CD4-positive, CD25-positive, alpha-beta regulatory T cell (primary cell): ENCODE data around the gene MTF1. TPM values are rescaled to one million over a fixed set of nuclear protein-coding genes. Genes with fewer than 3 reads are reported as not detected.
A peak's percentile ranks its signal among the peaks of the same experiment; 100 is the strongest.

ENCODE experiments used
- ATAC-seq, 2 donors: fragments of 150-1000 bp; cut with Tn5 transposase; one replicate each; pipeline ENCODE4 v1.10.0; 2021; ENCODE audit warnings: low read depth in 2 of 2, moderate number of reproducible peaks in 2 of 2, moderate library complexity in 1 of 2
- DNase-seq, 3 donors: peaks; one replicate each; pipeline versions ENCODE4 v3.0.0 to v3.0.0-alpha.2; 2012 to 2022; ENCODE audit warnings: mixed read lengths in 1 of 3
- H3K27ac ChIP-seq: one replicate; pipeline ENCODE4 v1.7.0; 2013; ENCODE audit warnings: mild to moderate bottlenecking, low read length; ENCODE audit not compliant: insufficient read depth, poor library complexity, severe bottlenecking
- H3K27me3 ChIP-seq: one replicate; pipeline ENCODE4 v1.7.0; 2013; ENCODE audit warnings: low read length; ENCODE audit not compliant: control insufficient read depth, insufficient read depth
- H3K36me3 ChIP-seq: one replicate; pipeline ENCODE4 v1.7.0; 2013; ENCODE audit warnings: mild to moderate bottlenecking, low read length, moderate library complexity; ENCODE audit not compliant: control insufficient read depth, insufficient read depth
- H3K4me1 ChIP-seq: 2 replicates; pipeline ENCODE4 v1.7.0; 2013; ENCODE audit warnings: mild to moderate bottlenecking, low read length; ENCODE audit not compliant: insufficient read depth, control insufficient read depth, poor library complexity, severe bottlenecking
- H3K4me3 ChIP-seq: one replicate; pipeline ENCODE4 v1.7.0; 2013; ENCODE audit warnings: low read depth, mild to moderate bottlenecking, low read length, moderate library complexity
- H3K9me3 ChIP-seq, 2 experiments: 1 replicate in 1 of 2; 2 replicates in 1 of 2; pipeline ENCODE4 v1.7.0; 2013; ENCODE audit warnings: low read length in 2 of 2, mild to moderate bottlenecking in 1 of 2, moderate library complexity in 1 of 2; ENCODE audit not compliant: control insufficient read depth in 2 of 2
- H3K27ac Mint-ChIP-seq, 3 donors: one replicate each; pipeline ENCODE4 v1.8.0; 2020 to 2022; ENCODE audit warnings: mild to moderate bottlenecking in 3 of 3, mixed read lengths in 3 of 3, moderate library complexity in 2 of 3
- H3K27me3 Mint-ChIP-seq: one replicate; pipeline ENCODE4 v1.8.0; 2022; ENCODE audit warnings: mild to moderate bottlenecking, mixed read lengths
- H3K36me3 Mint-ChIP-seq: one replicate; pipeline ENCODE4 v1.8.0; 2020; ENCODE audit warnings: mixed read lengths
- H3K4me1 Mint-ChIP-seq, 4 donors: one replicate each; pipeline ENCODE4 v1.8.0; 2020 to 2022; ENCODE audit warnings: mixed read lengths in 4 of 4, mild to moderate bottlenecking in 1 of 4
- H3K4me3 Mint-ChIP-seq, 4 donors: one replicate each; pipeline ENCODE4 v1.8.0; 2020 to 2022; ENCODE audit warnings: mild to moderate bottlenecking in 4 of 4, mixed read lengths in 4 of 4, moderate library complexity in 3 of 4
- H3K9me3 Mint-ChIP-seq, 7 donors: one replicate each; pipeline ENCODE4 v1.8.0; 2020 to 2022; ENCODE audit warnings: mixed read lengths in 7 of 7, mild to moderate bottlenecking in 3 of 7, moderate library complexity in 2 of 7
- polyA plus RNA-seq, 4 donors: library from polyadenylated mRNA; unstranded; fragments of 300-500 nt; fragmentation: Illumina TruSeq; gene quantifications; one replicate each; pipeline ENCODE4 v1.2.3, GENCODE V29; 2021
- total RNA-seq: library from RNA; stranded (reverse); gene quantifications from one replicate; pipeline ENCODE4 v1.2.3, GENCODE V29; 2022

Gene MTF1
- total and polyA plus RNA-seq, 5 donors from 2014 or later = 16.3 to 34.1 (median 18.8) TPM

DNA sequence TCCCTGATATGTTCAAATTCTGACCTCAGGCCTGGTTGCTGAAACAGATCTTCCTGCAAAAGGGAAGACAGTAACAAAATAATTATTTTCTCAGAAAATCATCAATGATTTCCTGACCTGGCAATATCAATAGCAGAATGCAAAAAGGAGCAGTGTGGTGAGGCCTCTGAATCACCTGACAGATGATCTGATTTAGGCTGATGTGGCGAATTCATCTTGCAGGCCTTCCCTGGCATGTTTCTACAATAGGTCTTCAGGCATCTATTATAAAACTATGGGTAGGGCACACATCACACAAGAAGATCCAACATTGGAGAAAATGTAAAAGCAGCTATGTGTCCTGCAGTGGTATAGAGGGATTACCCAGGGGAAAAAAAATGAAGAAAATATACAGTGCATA, 7.1 kb upstream of the MTF1 start:
- Histone ChIP-seq H3K36me3 (peaks cover 51% of the 10 kb centered on the region), H3K27me3 (no peaks in the 10 kb centered on the region), H3K27ac (no peak overlapping the region), H3K4me1 (no peaks in the 10 kb centered on the region), H3K4me3 (no peak overlapping the region), H3K9me3 (no peaks in the 10 kb centered on the region)
- DNase-seq = no peak
- Mint-ChIP-seq H3K27ac (no peak overlapping the region), H3K9me3 (no peaks in the 10 kb centered on the region), H3K27me3 (no peaks in the 10 kb centered on the region), H3K4me3 (no peak overlapping the region), H3K4me1 (peaks cover 0 to 4% (median 0%) of the 10 kb centered on the region in 4 donors), H3K36me3 (peaks cover 42% of the 10 kb centered on the region)
- no peak for ATAC-seq

- Mint-ChIP-seq H3K9me3 (no peaks in the 10 kb centered on the region), H3K4me3 (peak overlapping the region in 1 of 4 donors; percentile 48), H3K27me3 (no peaks in the 10 kb centered on the region), H3K27ac (peak overlapping the region in 2 of 3 donors; percentile 3 to 70), H3K4me1 (peaks cover 0 to 4% (median 0%) of the 10 kb centered on the region in 4 donors), H3K36me3 (peaks cover 40% of the 10 kb centered on the region)
- Histone ChIP-seq H3K27ac (no peak overlapping the region), H3K4me3 (no peak overlapping the region), H3K4me1 (peaks cover under 1% of the 10 kb centered on the region), H3K9me3 (no peaks in the 10 kb centered on the region), H3K36me3 (peaks cover 49% of the 10 kb centered on the region), H3K27me3 (no peaks in the 10 kb centered on the region)
- DNase-seq = no peak
- ATAC-seq = no peak
Observed at GRCh38 chr1:37865348-37866120, 6.1 kb upstream of the MTF1 start.

DNA sequence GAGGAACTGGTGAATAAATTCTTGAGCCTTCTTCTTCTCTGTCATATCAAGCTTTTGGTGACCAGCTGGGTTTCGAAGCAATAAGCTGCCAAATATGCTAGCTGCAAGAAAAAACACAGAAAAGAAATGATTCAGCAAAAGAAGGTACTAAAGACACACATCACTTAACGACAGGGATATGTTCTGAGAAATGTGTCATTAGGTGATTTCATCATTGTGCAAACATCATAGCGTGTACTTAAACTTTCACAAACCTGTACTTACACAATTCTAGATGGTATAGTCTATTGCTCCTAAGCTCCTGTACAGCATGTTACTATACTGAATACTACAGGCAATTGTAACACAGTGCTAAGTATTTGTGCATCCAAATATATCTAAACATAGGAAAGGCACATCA, 2.9 kb upstream of the MTF1 start:
- no peaks in the 10 kb centered on the region for H3K9me3 Mint-ChIP-seq
- H3K27ac Mint-ChIP-seq = no peak overlapping the region
- Histone ChIP-seq H3K4me1 (peaks cover 22% of the 10 kb centered on the region), H3K9me3 (no peaks in the 10 kb centered on the region), H3K27ac (no peak overlapping the region), H3K36me3 (peaks cover 32% of the 10 kb centered on the region), H3K4me3 (no peak overlapping the region), H3K27me3 (no peaks in the 10 kb centered on the region)
- no peak for ATAC-seq
- peaks cover 4 to 24% (median 12%) of the 10 kb centered on the region in 4 donors for H3K4me1 Mint-ChIP-seq
- H3K4me3 Mint-ChIP-seq = peak overlapping the region in 2 of 4 donors; percentile 72 to 77
- DNase-seq = peak in 1 of 3 donors; percentile 13
- no peaks in the 10 kb centered on the region for H3K27me3 Mint-ChIP-seq
- H3K36me3 Mint-ChIP-seq = peaks cover 27% of the 10 kb centered on the region

GRCh38 chr1:37861151-37861550, 1.8 kb upstream of the MTF1 start:
- H3K36me3 Mint-ChIP-seq = peaks cover 30% of the 10 kb centered on the region
- peak overlapping the region in 3 of 4 donors; percentile 16 to 99 (median 96) for H3K4me3 Mint-ChIP-seq

GRCh38 chr1:37860346-37860666, 914 bp upstream of the MTF1 start:
- Histone ChIP-seq H3K36me3 (peaks cover 27% of the 10 kb centered on the region), H3K4me3 (peak overlapping the region; percentile 88), H3K27me3 (no peaks in the 10 kb centered on the region), H3K27ac (peak overlapping the region; percentile 86), H3K4me1 (peaks cover 24% of the 10 kb centered on the region), H3K9me3 (no peaks in the 10 kb centered on the region)
- peak overlapping the region; percentile 92 to 99 (median 98) for H3K4me3 Mint-ChIP-seq
- no peak for DNase-seq
- peaks cover 4 to 39% (median 14%) of the 10 kb centered on the region in 4 donors for H3K4me1 Mint-ChIP-seq
- no peak for ATAC-seq
- H3K27ac Mint-ChIP-seq = peak overlapping the region; percentile 93 to 96 (median 95)
- H3K36me3 Mint-ChIP-seq = peaks cover 29% of the 10 kb centered on the region
- H3K27me3 Mint-ChIP-seq = no peaks in the 10 kb centered on the region
- no peaks in the 10 kb centered on the region for H3K9me3 Mint-ChIP-seq

More at GRCh38 chr1:37861151-37861550, 1.8 kb upstream of the MTF1 start:
- Histone ChIP-seq H3K27me3 (no peaks in the 10 kb centered on the region), H3K9me3 (no peaks in the 10 kb centered on the region), H3K4me3 (no peak overlapping the region), H3K4me1 (peaks cover 22% of the 10 kb centered on the region), H3K27ac (no peak overlapping the region), H3K36me3 (peaks cover 35% of the 10 kb centered on the region)
- no peak for ATAC-seq
- no peak for DNase-seq
- Mint-ChIP-seq H3K4me1 (peaks cover 4 to 34% (median 14%) of the 10 kb centered on the region in 4 donors), H3K9me3 (no peaks in the 10 kb centered on the region), H3K27me3 (no peaks in the 10 kb centered on the region), H3K27ac (peak overlapping the region in 1 of 3 donors; percentile 93)

- H3K27ac Mint-ChIP-seq = peak overlapping the region; percentile 80 to 96 (median 93)
- Histone ChIP-seq H3K4me1 (peaks cover 28% of the 10 kb centered on the region), H3K9me3 (no peaks in the 10 kb centered on the region), H3K27ac (peak overlapping the region; percentile 86), H3K36me3 (peaks cover 24% of the 10 kb centered on the region), H3K27me3 (no peaks in the 10 kb centered on the region), H3K4me3 (peak overlapping the region; percentile 88)
- ATAC-seq (no peak), DNase-seq (no peak)
- H3K9me3 Mint-ChIP-seq = no peaks in the 10 kb centered on the region
- peak overlapping the region; percentile 92 to 99 (median 98) for H3K4me3 Mint-ChIP-seq
- H3K27me3 Mint-ChIP-seq = no peaks in the 10 kb centered on the region
- peaks cover 29% of the 10 kb centered on the region for H3K36me3 Mint-ChIP-seq
- H3K4me1 Mint-ChIP-seq = peaks cover 5 to 52% (median 22%) of the 10 kb centered on the region in 4 donors
Observed at GRCh38 chr1:37858931-37859506, 373 bp downstream of the MTF1 start.

DNA sequence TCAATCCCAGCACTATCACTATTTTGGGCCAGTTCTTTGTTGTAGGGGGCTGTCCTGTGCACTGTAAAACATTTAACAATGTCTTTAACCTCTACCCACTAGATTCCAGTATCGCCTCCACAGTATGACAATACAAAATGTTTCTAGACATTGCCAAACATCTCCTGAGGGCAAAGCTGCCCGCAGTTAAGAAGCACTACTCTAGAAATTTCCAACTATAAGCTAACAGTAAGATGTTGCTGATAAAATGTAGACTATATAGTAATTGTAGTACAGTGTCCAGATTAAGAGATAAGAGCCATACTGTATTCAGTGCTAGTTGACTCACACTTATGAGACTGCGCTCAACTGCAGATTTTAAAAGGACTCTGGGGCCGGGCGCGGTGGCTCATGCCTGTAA, 5.0 kb downstream of the MTF1 start:
- Mint-ChIP-seq H3K9me3 (no peaks in the 10 kb centered on the region), H3K4me3 (peak overlapping the region in 1 of 4 donors; percentile 77), H3K36me3 (peaks cover 25% of the 10 kb centered on the region), H3K27me3 (no peaks in the 10 kb centered on the region), H3K4me1 (peaks cover 5 to 53% (median 33%) of the 10 kb centered on the region in 4 donors), H3K27ac (no peak overlapping the region)
- H3K4me1 ChIP-seq = peaks cover 48% of the 10 kb centered on the region
- H3K4me3 ChIP-seq = no peak overlapping the region
- ATAC-seq = no peak
- no peak overlapping the region for H3K27ac ChIP-seq
- H3K9me3 ChIP-seq = no peaks in the 10 kb centered on the region
- peaks cover 17% of the 10 kb centered on the region for H3K36me3 ChIP-seq
- H3K27me3 ChIP-seq = no peaks in the 10 kb centered on the region
- no peak for DNase-seq
